ENCODE data around the gene KIFC1. TPM values are rescaled to one million over a fixed set of nuclear protein-coding genes. Genes with fewer than 3 reads are reported as not detected.
"Not testable (repeated sequence)": the region's sequence is repeated elsewhere in the genome, so short reads cannot be mapped to it uniquely, and the experiment has no call there.

Gene KIFC1
- total and polyA plus RNA-seq, 9 of the 15 experiments (the other 6 are each of a cell fraction or from before 2014, with no cell fraction given) = 1.3 to 95.2 (median 76.9) TPM

DNA sequence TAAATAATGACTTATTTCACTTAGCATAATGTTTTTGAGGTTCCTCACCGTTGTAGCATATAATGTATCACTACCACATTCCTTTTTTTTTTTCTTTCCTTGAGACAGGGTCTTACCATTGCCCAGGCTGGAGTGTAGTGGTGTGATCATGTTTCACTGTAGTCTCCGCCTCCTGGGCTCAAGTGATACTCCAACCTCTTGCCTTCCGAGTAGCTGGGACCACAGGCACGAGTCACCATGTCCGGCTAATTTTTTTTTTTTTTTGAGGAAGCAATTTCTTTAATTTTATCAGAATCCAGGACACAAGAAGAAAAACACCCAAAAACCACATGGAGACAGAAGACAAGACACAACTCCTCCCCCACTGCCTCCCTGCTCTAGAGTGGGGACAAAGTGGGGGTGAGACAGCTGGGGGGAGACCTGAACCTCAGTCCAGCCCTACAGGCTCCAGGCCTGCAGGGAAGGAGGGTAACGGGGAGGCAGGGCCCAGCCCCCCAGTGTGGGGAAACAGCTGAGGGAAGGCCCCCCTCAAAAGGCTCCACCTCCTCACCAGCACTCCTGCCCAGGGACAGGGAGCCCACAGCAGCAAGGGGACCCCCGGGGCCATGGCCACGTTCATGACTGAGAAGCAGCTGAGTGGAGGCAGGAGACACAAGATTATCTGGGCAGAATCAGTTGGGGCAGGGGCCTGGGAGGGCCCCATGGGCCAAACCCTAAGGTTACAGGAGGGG, 27.0 kb upstream of the KIFC1 start (continued):
- not testable (repeated sequence) for TF ChIP-seq ATF1 (CRISPR knock-in tag; IDR thresholded peaks at IDR 0.05); JUND (tag; IDR thresholded peaks at IDR 0.05; ENCODE audit: borderline replicate concordance, low read depth, low read length)
- TF ChIP-seq ATF1 (tag; IDR thresholded peaks at IDR 0.05) = 0 out of 2 replicates have a peak, but pooled peaks have one; percentile 28
- TF ChIP-seq, protein P1, sequence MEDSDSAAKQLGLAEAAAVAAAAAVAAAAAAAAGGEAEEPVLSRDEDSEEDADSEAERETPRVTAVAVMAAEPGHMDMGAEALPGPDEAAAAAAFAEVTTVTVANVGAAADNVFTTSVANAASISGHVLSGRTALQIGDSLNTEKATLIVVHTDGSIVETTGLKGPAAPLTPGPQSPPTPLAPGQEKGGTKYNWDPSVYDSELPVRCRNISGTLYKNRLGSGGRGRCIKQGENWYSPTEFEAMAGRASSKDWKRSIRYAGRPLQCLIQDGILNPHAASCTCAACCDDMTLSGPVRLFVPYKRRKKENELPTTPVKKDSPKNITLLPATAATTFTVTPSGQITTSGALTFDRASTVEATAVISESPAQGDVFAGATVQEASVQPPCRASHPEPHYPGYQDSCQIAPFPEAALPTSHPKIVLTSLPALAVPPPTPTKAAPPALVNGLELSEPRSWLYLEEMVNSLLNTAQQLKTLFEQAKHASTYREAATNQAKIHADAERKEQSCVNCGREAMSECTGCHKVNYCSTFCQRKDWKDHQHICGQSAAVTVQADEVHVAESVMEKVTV (CRISPR knock-in tag; IDR thresholded peaks at IDR 0.05) = 0 out of 2 replicates have a peak, but pooled peaks have one; percentile 8
- TF ChIP-seq ATF7 (IDR thresholded peaks at IDR 0.05) = 0 out of 2 replicates have a peak, but pooled peaks have one; percentile 44
- TF ChIP-seq, protein P2, sequence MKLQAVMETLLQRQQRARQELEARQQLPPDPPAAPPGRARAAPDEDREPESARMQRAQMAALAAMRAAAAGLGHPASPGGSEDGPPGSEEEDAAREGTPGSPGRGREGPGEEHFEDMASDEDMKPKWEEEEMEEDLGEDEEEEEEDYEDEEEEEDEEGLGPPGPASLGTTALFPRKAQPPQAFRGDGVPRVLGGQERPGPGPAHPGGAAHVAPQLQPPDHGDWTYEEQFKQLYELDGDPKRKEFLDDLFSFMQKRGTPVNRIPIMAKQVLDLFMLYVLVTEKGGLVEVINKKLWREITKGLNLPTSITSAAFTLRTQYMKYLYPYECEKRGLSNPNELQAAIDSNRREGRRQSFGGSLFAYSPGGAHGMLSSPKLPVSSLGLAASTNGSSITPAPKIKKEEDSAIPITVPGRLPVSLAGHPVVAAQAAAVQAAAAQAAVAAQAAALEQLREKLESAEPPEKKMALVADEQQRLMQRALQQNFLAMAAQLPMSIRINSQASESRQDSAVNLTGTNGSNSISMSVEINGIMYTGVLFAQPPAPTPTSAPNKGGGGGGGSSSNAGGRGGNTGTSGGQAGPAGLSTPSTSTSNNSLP (IDR thresholded peaks at IDR 0.05; ENCODE audit: borderline replicate concordance, low read depth, low read length) = peak; percentile 65; the same call in 1 of the 2 replicates
- TF ChIP-seq, protein P3, sequence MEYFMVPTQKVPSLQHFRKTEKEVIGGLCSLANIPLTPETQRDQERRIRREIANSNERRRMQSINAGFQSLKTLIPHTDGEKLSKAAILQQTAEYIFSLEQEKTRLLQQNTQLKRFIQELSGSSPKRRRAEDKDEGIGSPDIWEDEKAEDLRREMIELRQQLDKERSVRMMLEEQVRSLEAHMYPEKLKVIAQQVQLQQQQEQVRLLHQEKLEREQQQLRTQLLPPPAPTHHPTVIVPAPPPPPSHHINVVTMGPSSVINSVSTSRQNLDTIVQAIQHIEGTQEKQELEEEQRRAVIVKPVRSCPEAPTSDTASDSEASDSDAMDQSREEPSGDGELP (CRISPR knock-in tag; IDR thresholded peaks at IDR 0.05; ENCODE audit: borderline replicate concordance) = peak; percentile 56; the same call in 1 of the 2 replicates
- TF ChIP-seq JUND (IDR thresholded peaks at IDR 0.05; ENCODE audit: borderline replicate concordance, low read depth, low read length) = peak; percentile 49; the same call in 1 of the 2 replicates
- peak; percentile 65; the same call in 1 of the 2 replicates for TF ChIP-seq ELF4 (CRISPR knock-in tag; IDR thresholded peaks at IDR 0.05)
- TF ChIP-seq, protein P4, sequence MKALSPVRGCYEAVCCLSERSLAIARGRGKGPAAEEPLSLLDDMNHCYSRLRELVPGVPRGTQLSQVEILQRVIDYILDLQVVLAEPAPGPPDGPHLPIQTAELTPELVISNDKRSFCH (CRISPR knock-in tag; IDR thresholded peaks at IDR 0.05) = not testable (repeated sequence)
- TF ChIP-seq, protein P4 (tag; IDR thresholded peaks at IDR 0.05) = 0 out of 2 replicates have a peak, but pooled peaks have one; percentile 55
- 0 out of 2 replicates have a peak, but pooled peaks have one; percentile 15 for TF ChIP-seq HDAC2 (IDR thresholded peaks at IDR 0.05)
